ENCODE data around the gene THBS1. TPM values are rescaled to one million over a fixed set of nuclear protein-coding genes. Genes with fewer than 3 reads are reported as not detected.

Gene THBS1
- total and polyA plus RNA-seq, 2 donors (not counting 1 experiment from before 2014, with no cell fraction given) = 0.63 to 4.3 TPM

DNA sequence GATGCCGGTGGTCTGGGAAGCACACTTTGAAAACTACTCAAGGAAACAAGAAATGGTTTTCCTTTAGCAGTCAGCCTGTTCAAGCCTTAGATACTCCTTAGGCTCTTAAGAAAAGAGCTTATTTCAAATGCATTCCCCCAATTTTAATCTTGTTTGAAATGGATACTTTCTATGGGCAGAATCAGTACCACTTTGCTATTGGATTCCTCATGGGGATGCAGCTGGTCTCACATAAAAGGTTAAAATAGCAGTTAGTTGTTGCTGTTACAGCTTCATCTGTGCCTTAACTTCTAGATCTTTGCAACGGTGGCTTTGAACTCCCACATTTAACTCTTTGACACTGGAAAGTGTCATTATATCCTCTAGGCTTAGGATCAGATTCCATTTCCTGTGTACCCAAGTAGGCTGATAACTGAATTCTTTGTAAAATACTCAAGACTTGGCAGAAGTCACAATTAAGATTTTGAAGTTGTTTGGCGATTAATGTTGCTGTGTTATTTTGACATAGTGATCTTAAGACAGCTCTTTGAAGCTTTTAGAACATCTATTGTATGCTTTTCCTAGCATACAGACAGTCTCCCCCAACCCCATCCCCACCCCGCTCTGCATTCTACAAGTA lies 2.2 kb downstream of the THBS1 start:
- no CpG with 5 or more reads among the region's 4 CpGs for WGBS (ENCODE audit: insufficient coverage)
- Histone ChIP-seq H3K4me1 (ENCODE audit: control insufficient read depth in 2 of 2, insufficient read depth in 2 of 2, low read length in 2 of 2) (peaks cover 6 to 20% of the 10 kb centered on the region in 2 donors), H3K27ac (ENCODE audit: low read length in 2 of 2) (no peak overlapping the region), H3K4me2 (replicated peaks; ENCODE audit: low read depth, low read length, poor library complexity, severe bottlenecking) (no peak overlapping the region), H3K27me3 (replicated peaks in 1 of 4; ENCODE audit: control extremely low read depth in 1 of 4, control insufficient read depth in 3 of 4, insufficient read depth in 4 of 4, low read length in 3 of 4) (peaks cover 0 to 28% (median 4%) of the 10 kb centered on the region in 4 experiments), H3K36me3 (replicated peaks in 1 of 2; ENCODE audit: control extremely low read depth in 1 of 2, control insufficient read depth in 1 of 2, extremely low read depth in 1 of 2, insufficient read depth in 2 of 2, low read length in 1 of 2) (no peaks in the 10 kb centered on the region), H3K79me2 (ENCODE audit: control insufficient read depth, insufficient read depth, low read length) (no peaks in the 10 kb centered on the region), H4K20me1 (ENCODE audit: control insufficient read depth, insufficient read depth, low read length, poor library complexity, severe bottlenecking) (no peaks in the 10 kb centered on the region), H2AFZ (ENCODE audit: insufficient read depth, low read depth, low read length, poor library complexity, severe bottlenecking) (no peak overlapping the region), H3K9ac (ENCODE audit: low read length) (no peak overlapping the region), H3K4me3 (ENCODE audit: control extremely low read depth in 1 of 5, extremely low read depth in 1 of 5, insufficient read depth in 1 of 5, low read depth in 2 of 5, low read length in 4 of 5) (no peak overlapping the region), H3K9me3 (ENCODE audit: control extremely low read depth in 1 of 3, control insufficient read depth in 2 of 3, insufficient read depth in 1 of 3, low read length in 2 of 3) (no peaks in the 10 kb centered on the region)
- no peaks in the 10 kb centered on the region for H3K9me3 Mint-ChIP-seq (ENCODE audit: insufficient read depth)
- no peak overlapping the region for H3K27ac Mint-ChIP-seq
- no peak for DNase-seq
- H3K4me1 Mint-ChIP-seq = peaks cover 13% of the 10 kb centered on the region
- CTCF ChIA-PET = no interaction called here
- no peak for TF ChIP-seq EZH2 (IDR thresholded peaks at IDR 0.05; ENCODE audit: borderline replicate concordance, insufficient read depth, low read depth, low read length, poor library complexity, severe bottlenecking)
- TF ChIP-seq, protein P1, sequence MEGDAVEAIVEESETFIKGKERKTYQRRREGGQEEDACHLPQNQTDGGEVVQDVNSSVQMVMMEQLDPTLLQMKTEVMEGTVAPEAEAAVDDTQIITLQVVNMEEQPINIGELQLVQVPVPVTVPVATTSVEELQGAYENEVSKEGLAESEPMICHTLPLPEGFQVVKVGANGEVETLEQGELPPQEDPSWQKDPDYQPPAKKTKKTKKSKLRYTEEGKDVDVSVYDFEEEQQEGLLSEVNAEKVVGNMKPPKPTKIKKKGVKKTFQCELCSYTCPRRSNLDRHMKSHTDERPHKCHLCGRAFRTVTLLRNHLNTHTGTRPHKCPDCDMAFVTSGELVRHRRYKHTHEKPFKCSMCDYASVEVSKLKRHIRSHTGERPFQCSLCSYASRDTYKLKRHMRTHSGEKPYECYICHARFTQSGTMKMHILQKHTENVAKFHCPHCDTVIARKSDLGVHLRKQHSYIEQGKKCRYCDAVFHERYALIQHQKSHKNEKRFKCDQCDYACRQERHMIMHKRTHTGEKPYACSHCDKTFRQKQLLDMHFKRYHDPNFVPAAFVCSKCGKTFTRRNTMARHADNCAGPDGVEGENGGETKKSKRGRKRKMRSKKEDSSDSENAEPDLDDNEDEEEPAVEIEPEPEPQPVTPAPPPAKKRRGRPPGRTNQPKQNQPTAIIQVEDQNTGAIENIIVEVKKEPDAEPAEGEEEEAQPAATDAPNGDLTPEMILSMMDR (IDR thresholded peaks at IDR 0.05) = no peak
- no peak for ATAC-seq (ENCODE audit: low read depth)
- POLR2A ChIA-PET = no interaction called here
- H3K4me3 Mint-ChIP-seq = no peak overlapping the region
- intact Hi-C loops (cut with micrococcal nuclease) = no loop called here
- peaks cover 52% of the 10 kb centered on the region for H3K27me3 Mint-ChIP-seq

DNA sequence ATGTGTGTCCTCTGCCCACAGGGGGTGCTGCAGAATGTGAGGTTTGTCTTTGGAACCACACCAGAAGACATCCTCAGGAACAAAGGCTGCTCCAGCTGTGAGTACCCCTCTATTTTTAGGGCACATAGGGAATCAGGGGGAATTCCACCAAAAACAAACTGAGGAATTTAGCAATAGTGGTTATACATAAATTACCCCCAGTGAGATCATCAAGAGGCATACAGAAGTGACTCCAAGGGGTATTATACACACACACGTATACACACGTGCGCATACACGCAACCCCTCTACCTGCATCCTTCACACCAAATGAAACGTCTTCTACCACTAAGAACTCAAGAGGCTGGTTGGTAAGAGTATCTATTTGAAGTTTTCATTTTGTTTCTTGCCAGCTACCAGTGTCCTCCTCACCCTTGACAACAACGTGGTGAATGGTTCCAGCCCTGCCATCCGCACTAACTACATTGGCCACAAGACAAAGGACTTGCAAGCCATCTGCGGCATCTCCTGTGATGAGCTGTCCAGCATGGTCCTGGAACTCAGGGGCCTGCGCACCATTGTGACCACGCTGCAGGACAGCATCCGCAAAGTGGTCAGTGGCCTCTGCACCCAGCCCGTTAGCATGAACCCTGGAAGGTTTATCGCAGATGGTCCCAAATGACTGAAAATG lies 2.9 kb downstream of the THBS1 start:
- Histone ChIP-seq H4K20me1 (ENCODE audit: control insufficient read depth, insufficient read depth, low read length, poor library complexity, severe bottlenecking) (no peaks in the 10 kb centered on the region), H3K4me1 (ENCODE audit: control insufficient read depth in 2 of 2, insufficient read depth in 2 of 2, low read length in 2 of 2) (peaks cover 6 to 20% of the 10 kb centered on the region in 2 donors), H3K4me3 (ENCODE audit: control extremely low read depth in 1 of 5, extremely low read depth in 1 of 5, insufficient read depth in 1 of 5, low read depth in 2 of 5, low read length in 4 of 5) (no peak overlapping the region), H3K4me2 (replicated peaks; ENCODE audit: low read depth, low read length, poor library complexity, severe bottlenecking) (no peak overlapping the region), H2AFZ (ENCODE audit: insufficient read depth, low read depth, low read length, poor library complexity, severe bottlenecking) (no peak overlapping the region), H3K27me3 (replicated peaks in 1 of 4; ENCODE audit: control extremely low read depth in 1 of 4, control insufficient read depth in 3 of 4, insufficient read depth in 4 of 4, low read length in 3 of 4) (peaks cover 0 to 28% (median 4%) of the 10 kb centered on the region in 4 experiments), H3K9me3 (ENCODE audit: control extremely low read depth in 1 of 3, control insufficient read depth in 2 of 3, insufficient read depth in 1 of 3, low read length in 2 of 3) (no peaks in the 10 kb centered on the region), H3K27ac (ENCODE audit: low read length in 2 of 2) (no peak overlapping the region), H3K79me2 (ENCODE audit: control insufficient read depth, insufficient read depth, low read length) (no peaks in the 10 kb centered on the region), H3K9ac (ENCODE audit: low read length) (no peak overlapping the region), H3K36me3 (replicated peaks in 1 of 2; ENCODE audit: control extremely low read depth in 1 of 2, control insufficient read depth in 1 of 2, extremely low read depth in 1 of 2, insufficient read depth in 2 of 2, low read length in 1 of 2) (no peaks in the 10 kb centered on the region)
- CTCF ChIA-PET = no interaction called here
- peaks cover 13% of the 10 kb centered on the region for H3K4me1 Mint-ChIP-seq
- intact Hi-C loops (cut with micrococcal nuclease) = no loop called here
- POLR2A ChIA-PET = no interaction called here
- TF ChIP-seq, protein P1 (IDR thresholded peaks at IDR 0.05) = no peak
- TF ChIP-seq EZH2 (IDR thresholded peaks at IDR 0.05; ENCODE audit: borderline replicate concordance, insufficient read depth, low read depth, low read length, poor library complexity, severe bottlenecking) = no peak
- H3K9me3 Mint-ChIP-seq (ENCODE audit: insufficient read depth) = no peaks in the 10 kb centered on the region
- DNase-seq (no peak), ATAC-seq (ENCODE audit: low read depth) (no peak)
- peaks cover 47% of the 10 kb centered on the region for H3K27me3 Mint-ChIP-seq
- no peak overlapping the region for H3K4me3 Mint-ChIP-seq
- H3K27ac Mint-ChIP-seq = no peak overlapping the region
- whole genome bisulfite sequencing (ENCODE audit: insufficient coverage) = 98% methylated on average over 8 of the region's 13 CpGs
